Loucy (cell line): Measurements from ENCODE around the gene GLYR1.
A peak's percentile ranks its signal among the peaks of the same experiment; 100 is the strongest.

Experiments
- H2AFZ ChIP-seq: fragments of 200-600 bp; sonication (generic); 2 replicates; pipeline ENCODE4 v1.6.0; 2016; ENCODE audit warnings: antibody characterized with exemption, mild to moderate bottlenecking, low read length, moderate library complexity
- H3F3A ChIP-seq: fragments of 200-600 bp; 2 replicates; pipeline ENCODE4 v1.6.0; 2016; ENCODE audit warnings: antibody characterized with exemption, low read depth, mild to moderate bottlenecking
- H3K27me3 ChIP-seq: fragments of 200-600 bp; sonication (generic); 2 replicates; pipeline ENCODE4 v1.6.1; 2014; ENCODE audit warnings: low read length, mild to moderate bottlenecking; ENCODE audit not compliant: insufficient read depth, poor library complexity, severe bottlenecking
- H3K36me3 ChIP-seq: fragments of 200-600 bp; sonication (generic); 2 replicates; pipeline ENCODE4 v1.6.1; 2016; ENCODE audit warnings: low read length; ENCODE audit not compliant: insufficient read depth
- H3K4me1 ChIP-seq: fragments of 200-600 bp; sonication (generic); 2 replicates; pipeline ENCODE4 v1.5.1; 2014; ENCODE audit warnings: low read length, mild to moderate bottlenecking; ENCODE audit not compliant: insufficient read depth, poor library complexity, severe bottlenecking
- H3K4me2 ChIP-seq: fragments of 200-600 bp; sonication (generic); 2 replicates; pipeline ENCODE4 v1.6.0; 2014; ENCODE audit warnings: antibody characterized with exemption, low read length, low read depth, mild to moderate bottlenecking; ENCODE audit not compliant: poor library complexity, severe bottlenecking
- H3K4me3 ChIP-seq: fragments of 200-600 bp; sonication (generic); 2 replicates; pipeline ENCODE4 v1.5.1; 2014; ENCODE audit warnings: low read length, mild to moderate bottlenecking, mixed read lengths; ENCODE audit not compliant: poor library complexity, severe bottlenecking
- H3K79me2 ChIP-seq: fragments of 200-600 bp; sonication (generic); 2 replicates; pipeline ENCODE4 v1.6.1; 2014; ENCODE audit warnings: low read length; ENCODE audit not compliant: insufficient read depth
- H3K9ac ChIP-seq: fragments of 200-600 bp; sonication (generic); 2 replicates; pipeline ENCODE4 v1.6.0; 2014; ENCODE audit warnings: mild to moderate bottlenecking, low read depth, low read length, moderate library complexity; ENCODE audit not compliant: poor library complexity, severe bottlenecking
- H3K9me2 ChIP-seq: fragments of 200-600 bp; sonication (generic); replicated peaks from 2 replicates; pipeline ENCODE4 v1.6.1; 2016; ENCODE audit warnings: low read depth, low read length, mixed read lengths
- H3K9me3 ChIP-seq: fragments of 200-600 bp; sonication (generic); 2 replicates; pipeline ENCODE4 v1.6.1; 2014; ENCODE audit warnings: mild to moderate bottlenecking, antibody characterized with exemption, low read length, low read depth; ENCODE audit not compliant: insufficient read depth
- H4K20me1 ChIP-seq: fragments of 200-600 bp; sonication (generic); 2 replicates; pipeline ENCODE4 v1.6.0; 2014; ENCODE audit warnings: antibody characterized with exemption, low read length, mild to moderate bottlenecking; ENCODE audit not compliant: insufficient read depth, poor library complexity, severe bottlenecking
- EZH2phosphoT487 ChIP-seq: fragments of 200-600 bp; IDR thresholded peaks from 2 replicates; pipeline ENCODE4 v1.6.1; 2018; ENCODE audit warnings: antibody characterized with exemption, mild to moderate bottlenecking, moderate library complexity, borderline replicate concordance
- TF ChIP-seq, protein P1 (sequence below): fragments of 200-600 bp; sonication (generic); conservative IDR thresholded peaks from 2 replicates; pipeline ENCODE4 v1.5.1; 2014; ENCODE audit warnings: mild to moderate bottlenecking, antibody characterized with exemption, low read length

GLYR1 gene

DNA sequence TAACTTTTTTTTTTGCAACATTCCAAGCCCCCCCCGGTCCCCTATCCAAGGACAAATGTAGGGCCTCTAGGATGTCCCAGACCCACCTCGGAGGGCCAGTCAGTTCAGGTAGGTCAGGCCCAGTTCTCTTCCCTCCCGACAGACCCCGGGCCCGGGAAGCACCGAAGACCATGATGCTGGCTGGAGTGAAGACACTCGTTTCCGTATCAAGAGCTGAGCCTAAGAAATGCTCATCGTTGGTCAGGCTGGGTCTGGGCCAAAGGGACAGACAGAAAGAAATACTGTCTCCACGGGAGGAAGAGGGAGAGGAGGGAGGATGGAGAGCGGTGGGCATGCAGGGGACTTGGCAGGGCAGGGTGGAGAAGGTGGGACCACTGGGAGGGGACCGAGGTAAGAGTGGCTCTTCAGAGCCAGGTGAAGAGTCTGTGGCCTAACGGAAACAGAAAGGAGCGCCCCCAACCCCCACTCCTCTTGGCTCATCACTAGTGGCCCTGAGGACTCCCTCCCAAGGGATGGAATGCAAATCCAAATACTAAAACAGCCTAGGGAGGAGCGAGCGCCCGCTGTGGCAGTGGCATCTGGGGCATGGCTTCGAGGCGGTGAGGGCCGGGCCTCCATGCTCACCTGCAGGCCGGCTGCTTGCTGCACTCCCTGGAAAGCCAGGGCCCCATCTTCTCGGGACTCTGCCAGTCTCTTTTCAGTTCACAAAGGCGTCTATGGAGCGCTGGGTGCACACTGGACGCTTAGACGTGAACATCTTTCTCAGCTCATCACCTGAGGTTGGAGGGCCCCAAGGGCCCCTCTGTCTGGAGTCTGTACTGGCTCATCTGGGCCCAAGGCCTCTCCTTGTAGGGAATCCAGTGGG, 43.0 kb downstream of the GLYR1 start:
- no peaks in the 10 kb centered on the region for H3K79me2 ChIP-seq
- TF ChIP-seq EZH2phosphoT487, result no peak
- TF ChIP-seq, protein P1, sequence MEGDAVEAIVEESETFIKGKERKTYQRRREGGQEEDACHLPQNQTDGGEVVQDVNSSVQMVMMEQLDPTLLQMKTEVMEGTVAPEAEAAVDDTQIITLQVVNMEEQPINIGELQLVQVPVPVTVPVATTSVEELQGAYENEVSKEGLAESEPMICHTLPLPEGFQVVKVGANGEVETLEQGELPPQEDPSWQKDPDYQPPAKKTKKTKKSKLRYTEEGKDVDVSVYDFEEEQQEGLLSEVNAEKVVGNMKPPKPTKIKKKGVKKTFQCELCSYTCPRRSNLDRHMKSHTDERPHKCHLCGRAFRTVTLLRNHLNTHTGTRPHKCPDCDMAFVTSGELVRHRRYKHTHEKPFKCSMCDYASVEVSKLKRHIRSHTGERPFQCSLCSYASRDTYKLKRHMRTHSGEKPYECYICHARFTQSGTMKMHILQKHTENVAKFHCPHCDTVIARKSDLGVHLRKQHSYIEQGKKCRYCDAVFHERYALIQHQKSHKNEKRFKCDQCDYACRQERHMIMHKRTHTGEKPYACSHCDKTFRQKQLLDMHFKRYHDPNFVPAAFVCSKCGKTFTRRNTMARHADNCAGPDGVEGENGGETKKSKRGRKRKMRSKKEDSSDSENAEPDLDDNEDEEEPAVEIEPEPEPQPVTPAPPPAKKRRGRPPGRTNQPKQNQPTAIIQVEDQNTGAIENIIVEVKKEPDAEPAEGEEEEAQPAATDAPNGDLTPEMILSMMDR, result no peak
- H3F3A ChIP-seq, result no peaks in the 10 kb centered on the region
- no peak overlapping the region for H2AFZ ChIP-seq
- no peaks in the 10 kb centered on the region for H4K20me1 ChIP-seq
- no peak overlapping the region for H3K9ac ChIP-seq
- no peaks in the 10 kb centered on the region for H3K9me2 ChIP-seq
- H3K27me3 ChIP-seq, result no peaks in the 10 kb centered on the region
- no peaks in the 10 kb centered on the region for H3K4me1 ChIP-seq
- no peak overlapping the region for H3K4me2 ChIP-seq
- H3K4me3 ChIP-seq, result no peak overlapping the region
- H3K9me3 ChIP-seq, result no peaks in the 10 kb centered on the region
- H3K36me3 ChIP-seq, result peaks cover 4% of the 10 kb centered on the region; the same call in 1 of the 2 replicates

DNA sequence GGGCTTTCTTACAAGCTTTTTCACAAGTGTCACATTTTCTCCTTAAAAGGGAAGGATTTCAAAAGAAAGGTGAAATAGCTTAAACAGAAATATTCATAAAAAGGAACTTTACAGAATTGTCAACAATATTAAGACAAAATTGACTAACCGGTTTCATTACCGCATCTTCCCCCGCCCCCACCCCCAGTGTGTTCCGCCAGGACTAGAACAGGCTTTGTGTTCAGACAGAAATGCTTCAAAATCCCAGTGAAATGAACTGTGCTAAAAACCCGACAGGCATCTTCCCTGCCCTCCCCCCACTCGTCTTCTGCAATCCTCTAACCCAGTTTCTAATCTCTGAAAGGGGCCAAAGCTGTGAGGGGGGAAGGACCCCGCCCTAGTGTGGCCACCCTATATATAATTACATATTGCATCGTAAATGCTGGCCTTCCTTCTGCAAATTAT, 43.7 kb downstream of the GLYR1 start:
- Histone ChIP-seq H3K36me3 (peaks cover 4% of the 10 kb centered on the region; the same call in 1 of the 2 replicates), H2AFZ (no peak overlapping the region), H3K4me3 (peak overlapping the region; percentile 75)

DNA sequence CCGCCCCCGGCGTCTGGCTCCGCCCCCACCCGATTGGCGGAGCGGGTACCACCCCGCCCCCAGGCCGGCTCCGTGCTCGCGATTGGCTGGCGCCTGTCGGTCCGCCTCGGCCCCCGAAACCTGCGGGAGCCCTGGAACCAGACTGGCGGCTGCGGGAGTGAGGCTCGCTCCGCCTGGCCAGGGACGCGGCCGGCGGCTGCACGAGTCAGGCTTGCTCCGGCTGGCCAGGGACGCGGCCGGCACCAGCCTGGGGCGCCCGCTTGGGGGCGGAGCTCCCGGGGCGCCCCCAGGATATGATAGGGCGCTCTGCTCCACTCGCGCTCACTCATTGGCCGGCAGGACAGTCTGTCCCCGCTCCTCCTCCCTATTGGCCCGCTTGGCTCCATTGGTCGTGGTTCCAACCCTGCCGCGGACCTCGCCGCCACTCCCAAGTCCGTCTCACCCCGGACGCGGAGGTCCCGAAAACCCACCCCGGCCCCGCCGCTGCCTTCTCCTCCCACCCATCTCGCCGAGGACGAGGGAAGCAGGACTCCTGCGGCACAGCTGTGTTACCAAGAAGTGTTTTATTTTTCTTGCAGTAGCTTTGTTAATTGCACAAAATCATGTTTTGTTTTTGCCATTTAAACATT, 44.3 kb downstream of the GLYR1 start:
- Histone ChIP-seq H3K4me1 (no peaks in the 10 kb centered on the region), H2AFZ (peak overlapping the region; percentile 82), H3K4me2 (peak overlapping the region; percentile 83), H3K4me3 (peak overlapping the region; percentile 75), H3K9ac (peak overlapping the region; percentile 50), H3K36me3 (peaks cover 4% of the 10 kb centered on the region; the same call in 1 of the 2 replicates), H3K9me3 (no peaks in the 10 kb centered on the region), H3K79me2 (no peaks in the 10 kb centered on the region), H4K20me1 (no peaks in the 10 kb centered on the region), H3K9me2 (no peaks in the 10 kb centered on the region), H3K27me3 (no peaks in the 10 kb centered on the region), H3F3A (no peaks in the 10 kb centered on the region)
- no peak for TF ChIP-seq EZH2phosphoT487
- TF ChIP-seq, protein P1, result no peak

More for the DNA sequence above, 43.7 kb downstream of the GLYR1 start:
- Histone ChIP-seq H3K4me1 (no peaks in the 10 kb centered on the region), H3K79me2 (no peaks in the 10 kb centered on the region), H3K4me2 (peak overlapping the region; percentile 83), H3K27me3 (no peaks in the 10 kb centered on the region), H3K9ac (peak overlapping the region; percentile 50), H3K9me3 (no peaks in the 10 kb centered on the region), H3K9me2 (no peaks in the 10 kb centered on the region), H4K20me1 (no peaks in the 10 kb centered on the region), H3F3A (no peaks in the 10 kb centered on the region)
- TF ChIP-seq EZH2phosphoT487, result no peak
- TF ChIP-seq, protein P1, result no peak
